ENCODE results near the gene DNAJB8.

The DNAJB8 gene

DNA sequence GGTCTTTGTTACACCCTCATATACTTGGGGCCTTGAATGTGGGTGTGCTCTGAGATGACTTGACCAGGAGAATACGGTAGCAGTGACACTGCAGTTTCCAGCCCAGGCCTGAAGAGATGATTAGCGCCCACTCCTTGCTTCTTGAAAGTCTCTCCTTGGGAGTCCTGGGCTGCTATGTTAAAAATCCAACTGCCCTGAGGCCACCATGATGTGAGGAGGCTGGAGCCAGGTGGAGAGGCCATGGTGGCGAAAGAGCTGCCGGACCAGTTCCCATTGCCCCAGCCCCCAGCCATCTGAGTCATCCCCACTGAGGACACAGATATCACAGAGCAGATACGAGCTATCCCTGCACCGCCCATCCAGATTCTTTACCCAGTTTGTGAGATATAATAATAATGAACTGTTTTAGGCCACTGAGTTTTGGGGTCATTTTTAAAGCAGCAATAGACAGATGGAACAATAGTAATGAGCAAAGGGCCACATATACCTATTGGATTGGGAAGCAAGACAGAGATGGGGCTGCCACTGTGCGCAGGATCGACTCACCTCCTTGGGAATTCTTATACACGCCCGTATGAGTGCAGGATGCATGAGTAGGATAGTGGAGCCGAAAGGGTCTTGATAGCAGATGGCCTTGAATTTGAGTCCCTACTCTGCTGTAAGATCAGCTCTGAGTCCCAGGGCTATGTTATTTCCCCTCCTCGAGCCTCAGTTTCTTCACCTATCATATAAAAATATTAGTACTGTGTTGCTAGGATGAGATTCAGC, 38.5 kb upstream of the DNAJB8 start:
- no peak for DNase-seq
- no peaks in the 10 kb centered on the region for H3K27me3 ChIP-seq (ENCODE audit: insufficient read depth, low read depth, severe bottlenecking)
- TF ChIP-seq, protein P1, sequence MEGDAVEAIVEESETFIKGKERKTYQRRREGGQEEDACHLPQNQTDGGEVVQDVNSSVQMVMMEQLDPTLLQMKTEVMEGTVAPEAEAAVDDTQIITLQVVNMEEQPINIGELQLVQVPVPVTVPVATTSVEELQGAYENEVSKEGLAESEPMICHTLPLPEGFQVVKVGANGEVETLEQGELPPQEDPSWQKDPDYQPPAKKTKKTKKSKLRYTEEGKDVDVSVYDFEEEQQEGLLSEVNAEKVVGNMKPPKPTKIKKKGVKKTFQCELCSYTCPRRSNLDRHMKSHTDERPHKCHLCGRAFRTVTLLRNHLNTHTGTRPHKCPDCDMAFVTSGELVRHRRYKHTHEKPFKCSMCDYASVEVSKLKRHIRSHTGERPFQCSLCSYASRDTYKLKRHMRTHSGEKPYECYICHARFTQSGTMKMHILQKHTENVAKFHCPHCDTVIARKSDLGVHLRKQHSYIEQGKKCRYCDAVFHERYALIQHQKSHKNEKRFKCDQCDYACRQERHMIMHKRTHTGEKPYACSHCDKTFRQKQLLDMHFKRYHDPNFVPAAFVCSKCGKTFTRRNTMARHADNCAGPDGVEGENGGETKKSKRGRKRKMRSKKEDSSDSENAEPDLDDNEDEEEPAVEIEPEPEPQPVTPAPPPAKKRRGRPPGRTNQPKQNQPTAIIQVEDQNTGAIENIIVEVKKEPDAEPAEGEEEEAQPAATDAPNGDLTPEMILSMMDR (IDR thresholded peaks at IDR 0.05; ENCODE audit: low read depth, low read length): no peak
- H3K9me3 ChIP-seq (ENCODE audit: severe bottlenecking): no peaks in the 10 kb centered on the region
- no peak overlapping the region for H3K27ac ChIP-seq
- H3K4me3 ChIP-seq (ENCODE audit: low read depth, low read length): no peak overlapping the region
- no peaks in the 10 kb centered on the region for H3K36me3 ChIP-seq

DNA sequence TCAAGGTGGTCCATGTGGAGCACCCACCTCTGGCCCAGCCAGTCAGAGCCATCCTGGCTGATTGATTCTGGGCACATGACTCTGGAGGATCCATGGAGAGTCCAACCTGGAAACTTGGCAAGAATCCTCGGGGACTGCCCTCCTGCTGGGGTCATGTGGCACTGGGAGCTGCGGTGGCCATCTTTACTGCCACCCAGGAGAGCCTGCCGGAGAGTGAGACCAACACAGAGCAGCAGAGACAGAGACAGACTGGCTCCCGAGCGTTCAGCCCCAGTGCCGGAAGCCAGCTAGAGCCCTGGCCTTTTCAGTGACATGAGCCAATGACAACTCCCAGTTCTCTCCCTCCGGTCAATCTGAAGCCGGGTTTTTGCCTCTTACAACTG, 37.8 kb upstream of the DNAJB8 start:
- Histone ChIP-seq H3K27ac (no peak overlapping the region), H3K27me3 (ENCODE audit: insufficient read depth, low read depth, severe bottlenecking) (no peaks in the 10 kb centered on the region), H3K9me3 (ENCODE audit: severe bottlenecking) (no peaks in the 10 kb centered on the region), H3K4me3 (ENCODE audit: low read depth, low read length) (no peak overlapping the region), H3K36me3 (no peaks in the 10 kb centered on the region)
- no peak for DNase-seq
- TF ChIP-seq, protein P1 (IDR thresholded peaks at IDR 0.05; ENCODE audit: low read depth, low read length): no peak

DNA sequence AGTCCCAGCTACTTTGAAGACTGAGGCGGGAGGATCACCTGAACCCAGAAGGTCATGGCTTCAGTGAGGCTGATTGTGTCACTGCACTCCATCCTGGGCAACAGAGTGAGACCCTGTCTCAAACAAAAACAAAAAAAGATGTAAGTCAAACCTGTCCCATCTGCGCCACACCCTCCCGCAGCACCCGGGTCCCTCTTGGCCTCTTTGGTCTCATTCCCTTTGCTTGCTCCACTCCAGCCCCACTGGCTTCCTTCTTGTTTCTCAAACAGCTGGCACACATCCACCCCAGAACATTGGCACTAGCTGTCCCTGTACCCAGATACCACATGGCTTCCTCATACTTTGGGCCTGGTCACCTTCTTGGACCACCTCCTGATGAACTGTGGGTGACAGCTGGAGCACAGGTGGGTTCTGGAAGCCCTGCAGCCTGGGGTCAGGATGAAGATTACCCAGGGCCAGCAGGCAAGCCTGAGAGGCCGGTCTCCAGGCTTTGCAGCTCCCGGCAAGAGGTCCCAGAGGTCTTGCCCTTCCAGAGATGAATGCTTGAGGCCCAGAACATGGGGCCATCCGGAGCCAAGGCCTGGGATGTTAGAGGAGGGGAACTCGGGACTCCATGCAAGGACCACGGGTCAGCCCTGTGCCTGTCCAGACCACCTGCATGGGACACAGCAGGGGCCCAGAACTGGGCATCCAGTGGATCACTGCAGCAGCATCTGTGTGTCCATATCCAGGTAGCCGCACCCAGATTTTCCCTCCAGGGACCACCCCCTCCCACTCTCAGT, 37.3 kb upstream of the DNAJB8 start:
- Histone ChIP-seq H3K27me3 (ENCODE audit: insufficient read depth, low read depth, severe bottlenecking) (no peaks in the 10 kb centered on the region), H3K36me3 (no peaks in the 10 kb centered on the region), H3K9me3 (ENCODE audit: severe bottlenecking) (no peaks in the 10 kb centered on the region), H3K27ac (no peak overlapping the region), H3K4me3 (ENCODE audit: low read depth, low read length) (no peak overlapping the region)
- DNase-seq: no peak
- TF ChIP-seq, protein P1 (IDR thresholded peaks at IDR 0.05; ENCODE audit: low read depth, low read length): no peak

DNA sequence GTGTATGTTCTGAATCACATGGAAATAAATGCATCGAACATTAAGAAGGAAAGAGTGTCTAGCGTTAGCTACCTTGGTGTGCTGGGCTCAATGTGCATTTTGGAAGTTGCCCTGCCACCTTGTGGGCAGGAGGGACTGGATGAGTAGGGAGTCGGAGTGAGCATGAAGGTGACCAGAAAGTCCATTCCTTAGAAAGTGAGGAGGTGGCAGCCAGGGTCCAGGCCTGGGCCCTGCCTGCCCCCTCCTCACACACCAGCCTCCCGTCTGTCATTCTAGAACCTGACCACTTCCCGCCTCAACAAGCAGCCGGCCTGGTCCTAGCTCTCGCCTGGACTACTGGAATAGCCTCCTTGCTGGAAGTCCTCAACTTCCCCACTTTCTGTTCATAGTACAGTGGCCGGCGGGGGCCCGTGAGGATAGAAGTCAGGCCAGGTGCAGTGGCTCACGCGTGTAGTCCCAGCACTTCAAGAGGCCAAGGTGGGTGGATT, 36.5 kb upstream of the DNAJB8 start:
- Histone ChIP-seq H3K27me3 (ENCODE audit: insufficient read depth, low read depth, severe bottlenecking) (peaks cover 3% of the 10 kb centered on the region), H3K4me3 (ENCODE audit: low read depth, low read length) (no peak overlapping the region), H3K27ac (no peak overlapping the region), H3K36me3 (no peaks in the 10 kb centered on the region), H3K9me3 (ENCODE audit: severe bottlenecking) (no peaks in the 10 kb centered on the region)
- DNase-seq: peak; percentile 48
- TF ChIP-seq, protein P1 (IDR thresholded peaks at IDR 0.05; ENCODE audit: low read depth, low read length): peak; percentile 59

DNA sequence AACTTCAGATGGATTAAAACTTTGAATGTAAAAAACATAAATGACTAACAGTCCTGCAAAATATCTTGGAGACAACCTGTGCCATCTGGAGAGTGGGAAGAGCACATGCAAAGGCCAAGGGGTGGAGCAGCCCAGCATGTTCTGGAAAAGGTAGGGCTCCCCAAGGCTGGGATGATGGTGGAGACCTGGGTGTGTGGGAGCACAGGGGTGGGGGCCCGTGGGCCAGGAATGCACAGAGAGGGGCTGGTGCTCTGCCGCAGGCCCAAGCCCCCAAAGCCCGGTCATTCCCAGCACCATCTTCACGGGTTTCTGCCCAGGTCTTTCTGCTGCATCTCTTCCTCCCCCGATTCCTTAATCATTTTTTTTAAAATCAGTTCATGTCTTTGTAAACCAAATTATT, 36.0 kb upstream of the DNAJB8 start:
- H3K4me3 ChIP-seq (ENCODE audit: low read depth, low read length): no peak overlapping the region
- no peak overlapping the region for H3K27ac ChIP-seq
- TF ChIP-seq, protein P1 (IDR thresholded peaks at IDR 0.05; ENCODE audit: low read depth, low read length): no peak
- no peak for DNase-seq
- H3K9me3 ChIP-seq (ENCODE audit: severe bottlenecking): no peaks in the 10 kb centered on the region
- no peaks in the 10 kb centered on the region for H3K36me3 ChIP-seq
- peaks cover 6% of the 10 kb centered on the region for H3K27me3 ChIP-seq (ENCODE audit: insufficient read depth, low read depth, severe bottlenecking)
